Neural cell (in vitro differentiated cells): ENCODE data around the gene TMEM234. TPM values are rescaled to one million over a fixed set of nuclear protein-coding genes. Genes with fewer than 3 reads are reported as not detected.

ENCODE experiments used
- H2AFZ ChIP-seq: fragments of 200-600, 300-800 bp; sonication (generic), shearing (Covaris generic); 2 replicates; pipeline ENCODE4 v1.6.0; 2014; ENCODE audit warnings: low read depth, mild to moderate bottlenecking, antibody characterized with exemption, low read length, moderate library complexity
- H3F3A ChIP-seq: fragments of 200-600 bp; shearing (Covaris generic); 2 replicates; pipeline ENCODE4 v1.6.1; 2016; ENCODE audit warnings: mild to moderate bottlenecking, moderate library complexity, mixed read lengths, antibody characterized with exemption, low read length; ENCODE audit not compliant: insufficient read depth, poor library complexity, severe bottlenecking
- H3K27ac ChIP-seq: fragments of 200-600, 300-800 bp; sonication (generic), shearing (Covaris generic); 2 replicates; pipeline ENCODE4 v1.5.1; 2014; ENCODE audit warnings: mild to moderate bottlenecking, low read length, moderate library complexity
- H3K27me3 ChIP-seq: fragments of 300-800, 200-600 bp; sonication (generic), shearing (Covaris generic); 2 replicates; pipeline ENCODE4 v1.6.0; 2014; ENCODE audit warnings: mild to moderate bottlenecking, low read depth, low read length, moderate library complexity; ENCODE audit not compliant: insufficient read depth
- H3K36me3 ChIP-seq: fragments of 300-800, 200-600 bp; sonication (generic), shearing (Covaris generic); 2 replicates; pipeline ENCODE4 v1.5.1; 2014; ENCODE audit warnings: mild to moderate bottlenecking, antibody characterized with exemption, low read length, moderate library complexity; ENCODE audit not compliant: insufficient read depth
- H3K4me2 ChIP-seq: fragments of 300-800, 200-600 bp; sonication (generic), shearing (Covaris generic); 2 replicates; pipeline ENCODE4 v1.6.0; 2014; ENCODE audit warnings: mild to moderate bottlenecking, low read length
- H3K4me3 ChIP-seq: fragments of 300-800, 200-600 bp; sonication (generic), shearing (Covaris generic); 2 replicates; pipeline ENCODE4 v1.5.1; 2014; ENCODE audit warnings: mild to moderate bottlenecking, low read length, moderate library complexity
- H3K79me2 ChIP-seq: fragments of 200-600 bp; shearing (Covaris generic); replicated peaks from 2 replicates; pipeline ENCODE4 v1.6.0; 2014; ENCODE audit warnings: mild to moderate bottlenecking, low read length, moderate library complexity; ENCODE audit not compliant: insufficient read depth
- H3K9ac ChIP-seq: fragments of 300-800, 200-600 bp; sonication (generic), shearing (Covaris generic); 2 replicates; pipeline ENCODE4 v1.6.1; 2016; ENCODE audit warnings: mild to moderate bottlenecking, low read length, mixed read lengths
- H3K9me2 ChIP-seq: fragments of 200-600 bp; shearing (Covaris generic); 2 replicates; pipeline ENCODE4 v1.6.1; 2016; ENCODE audit warnings: mild to moderate bottlenecking, low read length, mixed read lengths; ENCODE audit not compliant: insufficient read depth
- H3K9me3 ChIP-seq: fragments of 200-600, 300-800 bp; sonication (generic), shearing (Covaris generic); 2 replicates; pipeline ENCODE4 v1.6.1; 2016; ENCODE audit warnings: mild to moderate bottlenecking, mixed run types, low read length, moderate library complexity, mixed read lengths
- H4K20me1 ChIP-seq: fragments of 200-600 bp; shearing (Covaris generic); 2 replicates; pipeline ENCODE4 v1.6.1; 2016; ENCODE audit warnings: mild to moderate bottlenecking, mixed run types; ENCODE audit not compliant: insufficient read depth
- CTCF ChIP-seq: fragments of 450-650 bp; IDR thresholded peaks from 2 replicates; pipeline ENCODE4 v1.5.1; 2014; ENCODE audit warnings: antibody characterized with exemption, mild to moderate bottlenecking, moderate library complexity; ENCODE audit not compliant: poor library complexity, severe bottlenecking
- EP300 ChIP-seq: fragments of 450-650 bp; conservative IDR thresholded peaks from 2 replicates; pipeline ENCODE4 v1.6.1; 2014; ENCODE audit warnings: antibody characterized with exemption, mild to moderate bottlenecking, moderate library complexity; ENCODE audit not compliant: poor library complexity, severe bottlenecking
- EZH2 ChIP-seq: fragments of 200-600, 300-800 bp; shearing (Covaris generic), sonication (generic); IDR thresholded peaks from 2 replicates; pipeline ENCODE4 v1.6.1; 2014; ENCODE audit warnings: antibody characterized with exemption, low read length, borderline replicate concordance, mild to moderate bottlenecking; ENCODE audit not compliant: insufficient read depth, poor library complexity, severe bottlenecking
- MXI1 ChIP-seq: fragments of 450-650 bp; conservative IDR thresholded peaks from 2 replicates; pipeline ENCODE4 v1.6.1; 2014; ENCODE audit warnings: antibody characterized with exemption, mild to moderate bottlenecking; ENCODE audit not compliant: poor library complexity, severe bottlenecking
- POLR2AphosphoS5 ChIP-seq: IDR thresholded peaks from 2 replicates; pipeline ENCODE4 v1.6.1; 2012
- RAD21 ChIP-seq: fragments of 450-650 bp; conservative IDR thresholded peaks from 2 replicates; pipeline ENCODE4 v1.6.1; 2014; ENCODE audit warnings: antibody characterized with exemption, mild to moderate bottlenecking, moderate library complexity
- REST ChIP-seq: IDR thresholded peaks from 2 replicates; pipeline ENCODE4 v1.6.1; 2012; ENCODE audit warnings: borderline replicate concordance
- SMC3 ChIP-seq: fragments of 450-650 bp; conservative IDR thresholded peaks from 2 replicates; pipeline ENCODE4 v1.6.1; 2014; ENCODE audit warnings: antibody characterized with exemption, mild to moderate bottlenecking, moderate library complexity; ENCODE audit not compliant: poor library complexity
- TAF1 ChIP-seq: IDR thresholded peaks from 2 replicates; pipeline ENCODE4 v1.6.1; 2012; ENCODE audit warnings: low read depth
- polyA plus RNA-seq: library from polyadenylated mRNA; depleted of rRNA; stranded (reverse); fragments of >200 nt; gene quantifications from 2 replicates; pipeline ENCODE4 v1.2.3, GENCODE V29; 2014

Gene TMEM234
- polyA plus RNA-seq, 1 donor from 2014 or later: 24.4 TPM

DNA sequence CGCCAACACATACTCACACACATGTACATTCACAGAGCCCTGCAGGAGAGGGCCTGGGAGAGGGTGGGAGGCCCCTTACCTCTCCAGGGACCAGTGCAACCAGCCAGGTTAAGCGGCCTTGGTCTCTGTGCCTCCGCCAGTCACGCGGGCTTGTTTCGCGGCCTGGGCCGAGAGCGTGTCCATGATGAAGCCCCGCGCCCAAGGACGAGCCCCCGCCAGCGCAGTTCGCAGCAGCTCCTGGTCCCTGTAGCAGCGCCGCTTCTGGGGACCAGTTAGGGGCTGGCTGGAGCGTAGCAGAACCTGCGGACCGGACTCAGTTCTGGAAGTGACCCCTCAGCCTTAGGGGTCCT, 17.6 kb upstream of the TMEM234 start:
- no peaks in the 10 kb centered on the region for H4K20me1 ChIP-seq
- no peaks in the 10 kb centered on the region for H3K79me2 ChIP-seq
- no peak overlapping the region for H3K27ac ChIP-seq
- peak overlapping the region; percentile 60 for H3K4me3 ChIP-seq
- H3K36me3 ChIP-seq: no peaks in the 10 kb centered on the region
- H3K9me2 ChIP-seq: no peaks in the 10 kb centered on the region
- H3F3A ChIP-seq: no peaks in the 10 kb centered on the region
- H3K4me2 ChIP-seq: no peak overlapping the region
- H3K27me3 ChIP-seq: peaks cover 24% of the 10 kb centered on the region
- TF ChIP-seq POLR2AphosphoS5: no peak
- TF ChIP-seq TAF1: no peak
- TF ChIP-seq REST: no peak
- no peak overlapping the region for H2AFZ ChIP-seq
- no peaks in the 10 kb centered on the region for H3K9me3 ChIP-seq
- no peak overlapping the region for H3K9ac ChIP-seq

- Histone ChIP-seq H3K36me3 (no peaks in the 10 kb centered on the region), H3K9me2 (no peaks in the 10 kb centered on the region), H3K9ac (no peak overlapping the region), H3K79me2 (no peaks in the 10 kb centered on the region), H4K20me1 (no peaks in the 10 kb centered on the region), H2AFZ (no peak overlapping the region), H3K4me3 (no peak overlapping the region), H3K27ac (no peak overlapping the region), H3K4me2 (no peak overlapping the region), H3F3A (no peaks in the 10 kb centered on the region), H3K9me3 (no peaks in the 10 kb centered on the region), H3K27me3 (peaks cover 24% of the 10 kb centered on the region)
- no peak for TF ChIP-seq TAF1
- TF ChIP-seq RAD21: no peak
- TF ChIP-seq MXI1: no peak
- no peak for TF ChIP-seq POLR2AphosphoS5
- TF ChIP-seq EZH2: no peak
- no peak for TF ChIP-seq CTCF
- no peak for TF ChIP-seq EP300
- no peak for TF ChIP-seq REST
- no peak for TF ChIP-seq SMC3
These were observed 17.2 kb upstream of the TMEM234 start for GRCh38 chr1:32239337-32239736.
